ENCODE measurements around the gene TAB3.

TAB3 gene

GRCh38 chrX:30781711-30782444, 107.2 kb downstream of the TAB3 start:
- no peaks in the 10 kb centered on the region for H3F3A ChIP-seq (ENCODE audit: insufficient read depth)
- TF ChIP-seq EZH2phosphoT487 (conservative IDR thresholded peaks at IDR 0.05; ENCODE audit: low read length) = no peak
- TF ChIP-seq CTCF (IDR thresholded peaks at IDR 0.05; ENCODE audit: insufficient read depth, low read length, poor library complexity, severe bottlenecking) = no peak
- no peak overlapping the region for H3K9ac ChIP-seq (ENCODE audit: low read length)
- no peak overlapping the region for H3K4me3 ChIP-seq (ENCODE audit: insufficient read depth, low read length, poor library complexity, severe bottlenecking)
- no peaks in the 10 kb centered on the region for H3K9me2 ChIP-seq (replicated peaks; ENCODE audit: insufficient read depth, low read length)
- H3K27ac ChIP-seq (ENCODE audit: low read depth, low read length) = no peak overlapping the region
- no peaks in the 10 kb centered on the region for H3K79me2 ChIP-seq (ENCODE audit: insufficient read depth, low read length)
- no peaks in the 10 kb centered on the region for H4K20me1 ChIP-seq (ENCODE audit: low read depth, low read length)
- H3K27me3 ChIP-seq (ENCODE audit: low read length) = no peaks in the 10 kb centered on the region
- no peaks in the 10 kb centered on the region for H3K9me3 ChIP-seq (ENCODE audit: insufficient read depth, low read length)
- H3K36me3 ChIP-seq (ENCODE audit: low read length) = no peaks in the 10 kb centered on the region
- no peak overlapping the region for H2AFZ ChIP-seq (ENCODE audit: low read depth, low read length, severe bottlenecking)
- H3K4me2 ChIP-seq (ENCODE audit: low read depth, low read length, poor library complexity, severe bottlenecking) = no peak overlapping the region

- H3K27me3 ChIP-seq (ENCODE audit: low read length) = no peaks in the 10 kb centered on the region
- no peak overlapping the region for H3K27ac ChIP-seq (ENCODE audit: low read depth, low read length)
- no peak for TF ChIP-seq CTCF (IDR thresholded peaks at IDR 0.05; ENCODE audit: insufficient read depth, low read length, poor library complexity, severe bottlenecking)
- no peak for TF ChIP-seq EZH2phosphoT487 (conservative IDR thresholded peaks at IDR 0.05; ENCODE audit: low read length)
- H3K36me3 ChIP-seq (ENCODE audit: low read length) = no peaks in the 10 kb centered on the region
- H4K20me1 ChIP-seq (ENCODE audit: low read depth, low read length) = no peaks in the 10 kb centered on the region
- H3K4me2 ChIP-seq (ENCODE audit: low read depth, low read length, poor library complexity, severe bottlenecking) = no peak overlapping the region
- H3K9me2 ChIP-seq (replicated peaks; ENCODE audit: insufficient read depth, low read length) = no peaks in the 10 kb centered on the region
- H2AFZ ChIP-seq (ENCODE audit: low read depth, low read length, severe bottlenecking) = no peak overlapping the region
- H3F3A ChIP-seq (ENCODE audit: insufficient read depth) = no peaks in the 10 kb centered on the region
- H3K4me3 ChIP-seq (ENCODE audit: insufficient read depth, low read length, poor library complexity, severe bottlenecking) = no peak overlapping the region
- no peak overlapping the region for H3K9ac ChIP-seq (ENCODE audit: low read length)
- no peaks in the 10 kb centered on the region for H3K79me2 ChIP-seq (ENCODE audit: insufficient read depth, low read length)
- no peaks in the 10 kb centered on the region for H3K9me3 ChIP-seq (ENCODE audit: insufficient read depth, low read length)
Measured at GRCh38 chrX:30779453-30780030, 109.5 kb downstream of the TAB3 start.

DNA sequence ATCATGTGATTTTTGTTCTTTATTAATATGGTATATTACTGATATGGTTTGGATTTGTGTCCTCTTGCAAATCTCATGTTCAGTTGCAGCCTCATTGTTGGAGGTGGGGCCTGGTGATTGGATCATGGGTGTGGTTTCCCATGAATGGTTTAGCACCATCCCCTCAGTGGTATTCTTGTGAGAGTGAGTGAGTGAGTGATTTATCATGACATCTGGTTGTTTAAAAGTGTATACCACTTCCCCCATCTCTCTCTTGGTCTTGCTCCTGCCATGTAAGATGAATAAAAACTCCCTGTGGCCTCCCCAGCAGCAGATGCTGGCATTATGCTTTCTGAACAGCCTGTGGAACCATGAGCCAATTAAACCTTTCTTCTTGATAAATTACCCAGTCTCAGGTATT, 111.5 kb downstream of the TAB3 start:
- Histone ChIP-seq H3K9ac (ENCODE audit: low read length) (no peak overlapping the region), H3K27ac (ENCODE audit: low read depth, low read length) (no peak overlapping the region), H3K9me2 (replicated peaks; ENCODE audit: insufficient read depth, low read length) (no peaks in the 10 kb centered on the region), H3K79me2 (ENCODE audit: insufficient read depth, low read length) (no peaks in the 10 kb centered on the region), H3K4me3 (ENCODE audit: insufficient read depth, low read length, poor library complexity, severe bottlenecking) (no peak overlapping the region), H3K9me3 (ENCODE audit: insufficient read depth, low read length) (no peaks in the 10 kb centered on the region), H3K4me2 (ENCODE audit: low read depth, low read length, poor library complexity, severe bottlenecking) (no peak overlapping the region), H4K20me1 (ENCODE audit: low read depth, low read length) (no peaks in the 10 kb centered on the region), H3F3A (ENCODE audit: insufficient read depth) (no peaks in the 10 kb centered on the region), H3K27me3 (ENCODE audit: low read length) (no peaks in the 10 kb centered on the region), H2AFZ (ENCODE audit: low read depth, low read length, severe bottlenecking) (no peak overlapping the region), H3K36me3 (ENCODE audit: low read length) (no peaks in the 10 kb centered on the region)
- TF ChIP-seq CTCF (IDR thresholded peaks at IDR 0.05; ENCODE audit: insufficient read depth, low read length, poor library complexity, severe bottlenecking) = no peak
- no peak for TF ChIP-seq EZH2phosphoT487 (conservative IDR thresholded peaks at IDR 0.05; ENCODE audit: low read length)

Measured in SU-DHL-6 (cell line).